ENCODE results near the gene TUBA4B.
A peak's percentile ranks its signal among the peaks of the same experiment; 100 is the strongest.

TUBA4B gene

DNA sequence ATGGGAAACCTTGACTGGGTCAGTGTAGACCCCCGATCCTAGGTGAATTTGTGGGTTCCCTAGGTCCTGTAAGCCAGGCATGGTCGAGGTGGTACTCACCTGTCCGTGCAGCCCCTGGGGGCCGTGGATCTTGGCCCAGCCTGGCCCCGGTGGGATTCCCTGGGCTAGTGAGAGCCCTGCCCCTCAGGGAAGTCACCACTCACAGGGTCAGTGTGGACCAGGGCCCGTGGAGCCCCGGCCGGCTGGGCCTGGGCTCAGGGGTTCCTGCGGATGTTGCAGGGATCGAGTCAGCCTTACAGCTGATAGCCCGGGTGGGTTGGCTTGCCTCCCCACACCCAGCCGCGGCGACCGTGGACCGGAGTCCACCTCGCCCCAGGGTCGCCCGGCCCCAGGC lies 24.1 kb upstream of the TUBA4B start:
- peak overlapping the region; percentile 68 for H3K4me3 ChIP-seq (ENCODE audit: low read length)
- TF ChIP-seq, protein P1, sequence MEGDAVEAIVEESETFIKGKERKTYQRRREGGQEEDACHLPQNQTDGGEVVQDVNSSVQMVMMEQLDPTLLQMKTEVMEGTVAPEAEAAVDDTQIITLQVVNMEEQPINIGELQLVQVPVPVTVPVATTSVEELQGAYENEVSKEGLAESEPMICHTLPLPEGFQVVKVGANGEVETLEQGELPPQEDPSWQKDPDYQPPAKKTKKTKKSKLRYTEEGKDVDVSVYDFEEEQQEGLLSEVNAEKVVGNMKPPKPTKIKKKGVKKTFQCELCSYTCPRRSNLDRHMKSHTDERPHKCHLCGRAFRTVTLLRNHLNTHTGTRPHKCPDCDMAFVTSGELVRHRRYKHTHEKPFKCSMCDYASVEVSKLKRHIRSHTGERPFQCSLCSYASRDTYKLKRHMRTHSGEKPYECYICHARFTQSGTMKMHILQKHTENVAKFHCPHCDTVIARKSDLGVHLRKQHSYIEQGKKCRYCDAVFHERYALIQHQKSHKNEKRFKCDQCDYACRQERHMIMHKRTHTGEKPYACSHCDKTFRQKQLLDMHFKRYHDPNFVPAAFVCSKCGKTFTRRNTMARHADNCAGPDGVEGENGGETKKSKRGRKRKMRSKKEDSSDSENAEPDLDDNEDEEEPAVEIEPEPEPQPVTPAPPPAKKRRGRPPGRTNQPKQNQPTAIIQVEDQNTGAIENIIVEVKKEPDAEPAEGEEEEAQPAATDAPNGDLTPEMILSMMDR (conservative IDR thresholded peaks at IDR 0.05; ENCODE audit: low read length) = no peak
- DNase-seq (ENCODE audit: low read depth) = no peak

DNA sequence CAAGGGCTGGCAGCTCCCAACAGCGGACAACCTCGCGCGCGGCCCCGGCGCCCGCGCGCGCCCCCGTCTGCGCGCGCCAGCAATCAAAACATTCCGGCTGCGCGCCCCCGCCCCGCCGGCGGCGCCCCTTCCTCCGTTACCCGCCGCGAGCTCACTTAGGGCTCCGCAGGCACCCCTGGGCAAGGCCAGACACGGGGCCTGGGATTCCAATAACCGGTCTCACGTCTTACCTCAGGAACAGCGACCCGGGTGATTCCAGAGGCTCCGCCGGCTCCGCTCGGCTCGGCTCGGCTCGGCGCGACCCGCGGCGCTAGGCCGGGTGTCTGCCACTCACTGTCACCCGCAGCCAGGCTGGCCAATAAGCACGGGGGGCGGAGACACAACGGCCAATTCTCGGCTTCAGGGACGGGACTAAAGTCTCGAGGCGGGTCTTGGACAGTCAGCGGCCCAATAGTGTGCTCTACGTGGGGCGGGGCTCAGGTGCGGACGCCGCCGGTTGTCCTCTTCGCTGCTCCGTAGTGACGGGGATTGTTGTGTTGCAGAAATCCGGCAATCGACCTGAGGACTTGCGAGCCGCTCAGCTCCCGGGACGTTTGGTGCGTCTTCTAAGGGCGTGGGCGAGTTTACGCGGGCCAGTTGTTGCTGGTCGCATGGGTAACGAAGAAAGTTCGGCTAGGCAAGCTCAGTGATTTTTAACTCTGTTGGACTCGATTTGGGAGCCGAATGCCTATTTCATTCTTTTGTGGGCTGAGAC lies 23.6 kb upstream of the TUBA4B start, which contains the start of the genes ANKZF1 and ATG9A:
ANKZF1 (plus strand) TSS at position 502 of the 754 bp plus-strand sequence. CDS start 452 bp downstream, outside the sequence.
ATG9A (minus strand) TSS at position 332 of the 754 bp plus-strand sequence. CDS start 1,612 bp downstream, outside the sequence.
- DNase-seq (ENCODE audit: low read depth) = peak; percentile 98
- peak within 1 kb of the TSS; percentile 68 for H3K4me3 ChIP-seq (ENCODE audit: low read length)
- TF ChIP-seq, protein P1 (conservative IDR thresholded peaks at IDR 0.05; ENCODE audit: low read length) = no peak

DNA sequence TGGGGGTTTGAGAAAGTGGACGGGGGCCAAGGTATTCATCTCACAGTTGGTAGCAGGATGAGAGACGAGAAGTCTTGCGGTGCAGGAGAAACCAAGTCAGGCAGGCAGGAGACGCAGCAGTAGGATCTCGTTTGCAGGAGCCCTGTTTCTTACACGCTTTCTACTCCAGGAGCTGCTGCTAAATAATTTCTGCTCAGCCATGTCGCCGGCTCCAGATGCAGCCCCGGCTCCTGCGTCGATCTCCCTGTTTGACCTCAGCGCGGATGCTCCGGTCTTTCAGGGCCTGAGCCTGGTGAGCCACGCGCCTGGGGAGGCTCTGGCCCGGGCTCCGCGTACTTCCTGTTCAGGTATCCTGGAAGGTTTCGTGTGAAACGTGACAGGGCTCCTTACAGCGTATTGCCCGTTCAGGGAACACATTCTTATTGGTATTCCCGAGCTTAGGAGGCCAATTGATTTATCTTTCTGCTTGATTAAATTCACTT lies 22.9 kb upstream of the TUBA4B start:
- DNase-seq (ENCODE audit: low read depth) = peak; percentile 40
- peak overlapping the region; percentile 68 for H3K4me3 ChIP-seq (ENCODE audit: low read length)
- TF ChIP-seq, protein P1 (conservative IDR thresholded peaks at IDR 0.05; ENCODE audit: low read length) = no peak

DNA sequence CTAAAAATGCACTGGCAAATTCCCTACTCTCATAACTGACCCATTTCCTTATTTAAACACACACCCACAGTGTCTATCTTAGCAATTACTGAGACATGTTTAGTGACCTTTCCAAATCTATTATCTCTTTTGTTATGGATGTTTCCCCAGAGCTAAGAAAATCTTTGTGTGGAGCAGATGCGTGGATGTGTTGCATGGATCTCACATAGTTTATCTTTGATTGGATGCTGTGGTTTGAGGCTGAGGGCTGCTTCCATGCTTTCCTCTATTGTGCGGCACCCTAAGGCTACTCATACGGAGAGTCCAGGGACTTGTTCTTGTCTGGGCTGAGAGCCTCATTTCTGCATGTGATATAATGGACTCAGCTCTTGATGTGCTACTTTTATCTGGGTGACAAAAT lies 18.7 kb upstream of the TUBA4B start:
- no peak overlapping the region for H3K4me3 ChIP-seq (ENCODE audit: low read length)
- no peak for DNase-seq (ENCODE audit: low read depth)
- TF ChIP-seq, protein P1 (conservative IDR thresholded peaks at IDR 0.05; ENCODE audit: low read length) = no peak

GRCh38 chr2:219243291-219243761 lies 9.7 kb upstream of the TUBA4B start:
- TF ChIP-seq, protein P1 (conservative IDR thresholded peaks at IDR 0.05; ENCODE audit: low read length) = no peak
- DNase-seq (ENCODE audit: low read depth) = no peak
- no peak overlapping the region; the same call in 1 of the 2 replicates for H3K4me3 ChIP-seq (ENCODE audit: low read length)

DNA sequence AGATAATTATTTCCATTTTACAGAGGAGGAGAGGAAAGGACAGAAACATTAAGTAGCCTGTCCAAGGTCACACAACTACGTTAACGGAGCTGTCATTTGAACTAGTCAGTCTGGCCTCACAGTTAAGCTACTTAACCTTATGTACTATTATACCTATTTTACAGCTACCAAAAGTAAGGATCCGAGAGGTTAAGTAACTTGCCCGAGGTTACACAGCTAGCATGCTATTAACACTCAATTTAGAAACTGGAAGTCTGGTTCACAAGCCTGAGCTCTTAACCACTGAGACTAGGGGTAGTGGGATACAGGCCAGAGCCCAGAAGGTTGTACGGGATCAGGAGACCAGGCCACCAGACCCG lies 8.3 kb upstream of the TUBA4B start:
- peak overlapping the region; percentile 76 for H3K4me3 ChIP-seq (ENCODE audit: low read length)
- no peak for DNase-seq (ENCODE audit: low read depth)
- TF ChIP-seq, protein P1 (conservative IDR thresholded peaks at IDR 0.05; ENCODE audit: low read length) = no peak
